GM19351 (cell line): Measurements from ENCODE around the gene PBOV1.
"Not testable (repeated sequence)": the region's sequence is repeated elsewhere in the genome, so short reads cannot be mapped to it uniquely, and the experiment has no call there.

Source experiments
- ATAC-seq: cut with Tn5 transposase; IDR thresholded peaks from one replicate; pipeline ENCODE4 v1.9.1; 2021; ENCODE audit warnings: mild to moderate bottlenecking, moderate library complexity; ENCODE audit not compliant: unreplicated experiment

Gene PBOV1

DNA sequence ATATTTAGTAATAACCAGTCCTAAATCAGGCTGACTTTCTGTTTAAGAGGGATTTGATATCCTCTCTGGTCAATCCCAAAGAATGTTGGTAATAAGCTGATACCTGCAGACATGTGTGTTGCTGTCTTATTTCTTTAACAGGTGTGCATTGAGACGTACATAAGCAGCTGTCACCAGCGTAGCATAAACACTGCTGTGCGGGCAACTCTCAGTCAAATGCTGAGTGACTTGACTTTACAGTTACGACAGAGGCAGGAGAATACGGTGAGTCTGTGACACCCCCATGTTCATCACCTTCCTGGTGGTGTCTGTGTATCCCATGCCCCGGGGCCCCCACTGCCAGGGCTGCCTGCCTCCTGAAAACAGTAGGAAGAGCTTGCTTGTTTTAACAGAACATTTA, 20.1 kb upstream of the PBOV1 start:
- no peak for ATAC-seq

GRCh38 chr6:138237463-138237862, 19.2 kb upstream of the PBOV1 start:
- ATAC-seq = no peak

DNA sequence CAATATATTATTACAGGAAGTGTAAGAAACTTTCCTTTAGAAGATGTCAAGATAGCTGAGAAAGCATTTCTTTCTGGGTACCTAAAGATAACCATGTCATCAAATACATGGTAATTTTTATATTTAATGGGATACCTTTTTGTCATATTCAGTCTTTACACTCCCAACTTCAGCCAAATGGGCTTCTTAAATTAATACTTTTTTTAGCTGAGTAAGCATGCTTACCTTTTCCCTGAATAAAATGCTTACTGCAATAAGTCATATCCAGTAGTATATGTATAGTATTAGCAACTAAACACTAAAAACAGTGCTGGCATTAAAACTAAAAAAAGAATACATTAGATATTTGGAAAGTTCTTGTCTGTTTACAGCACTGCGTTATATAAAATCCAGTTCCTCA, 17.4 kb upstream of the PBOV1 start:
- ATAC-seq = no peak

GRCh38 chr6:138235205-138235604, 16.9 kb upstream of the PBOV1 start:
- no peak for ATAC-seq

- ATAC-seq = no peak
These were observed 16.1 kb upstream of the PBOV1 start for GRCh38 chr6:138234363-138234762.

DNA sequence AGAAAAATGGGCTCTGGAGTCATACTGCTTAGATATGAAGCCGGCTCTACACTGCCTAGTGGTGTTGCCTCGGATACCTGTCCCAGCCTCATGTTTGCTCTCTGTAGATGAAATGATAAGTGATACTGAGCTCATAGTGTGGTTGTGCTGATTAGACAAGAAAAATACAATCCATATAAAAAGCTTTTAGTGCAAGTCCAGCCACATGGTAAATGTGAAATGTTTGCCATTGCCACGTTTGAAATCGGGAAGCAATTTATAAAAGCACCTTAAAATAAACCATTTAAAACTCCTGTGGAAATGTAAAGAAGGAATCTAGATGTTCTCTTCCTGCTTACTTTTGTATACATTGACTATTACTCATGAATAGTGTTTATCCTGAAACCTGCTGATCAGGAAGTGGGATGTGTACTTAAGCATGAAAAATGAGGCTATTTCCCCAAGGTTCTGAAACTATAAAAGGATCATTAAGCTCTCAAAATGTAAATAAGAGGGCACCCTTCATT, 13.1 kb upstream of the PBOV1 start:
- no peak for ATAC-seq

GRCh38 chr6:138230759-138231380, 12.6 kb upstream of the PBOV1 start:
- no peak for ATAC-seq

DNA sequence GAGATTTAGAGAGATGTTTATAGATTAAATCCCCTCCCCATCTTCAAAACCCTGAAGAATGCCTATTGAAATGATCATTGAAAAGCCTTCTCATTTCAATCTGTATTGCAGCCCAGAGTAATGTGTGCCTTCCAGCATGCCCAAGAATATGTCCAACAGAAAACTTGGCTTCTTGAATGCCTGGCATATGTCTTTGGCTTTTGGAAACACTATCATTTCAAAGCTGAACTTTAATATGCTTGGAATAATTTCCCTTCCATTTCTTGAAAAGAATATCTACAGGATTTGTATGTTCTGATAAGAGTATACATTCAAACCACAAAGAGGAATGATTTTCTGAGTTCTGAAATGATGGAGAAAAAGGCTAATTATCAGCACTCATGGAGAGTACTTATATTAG, 11.9 kb upstream of the PBOV1 start:
- no peak for ATAC-seq

GRCh38 chr6:138229663-138230179, 11.4 kb upstream of the PBOV1 start:
- no peak for ATAC-seq

- ATAC-seq = no peak
These were observed 10.8 kb upstream of the PBOV1 start for GRCh38 chr6:138229072-138229471.

- no peak for ATAC-seq
These were observed 9.1 kb upstream of the PBOV1 start for GRCh38 chr6:138227316-138227781.

- ATAC-seq = no peak
These were observed 8.5 kb upstream of the PBOV1 start for GRCh38 chr6:138226700-138227315.

GRCh38 chr6:138225953-138226352, 7.7 kb upstream of the PBOV1 start:
- no peak for ATAC-seq

DNA sequence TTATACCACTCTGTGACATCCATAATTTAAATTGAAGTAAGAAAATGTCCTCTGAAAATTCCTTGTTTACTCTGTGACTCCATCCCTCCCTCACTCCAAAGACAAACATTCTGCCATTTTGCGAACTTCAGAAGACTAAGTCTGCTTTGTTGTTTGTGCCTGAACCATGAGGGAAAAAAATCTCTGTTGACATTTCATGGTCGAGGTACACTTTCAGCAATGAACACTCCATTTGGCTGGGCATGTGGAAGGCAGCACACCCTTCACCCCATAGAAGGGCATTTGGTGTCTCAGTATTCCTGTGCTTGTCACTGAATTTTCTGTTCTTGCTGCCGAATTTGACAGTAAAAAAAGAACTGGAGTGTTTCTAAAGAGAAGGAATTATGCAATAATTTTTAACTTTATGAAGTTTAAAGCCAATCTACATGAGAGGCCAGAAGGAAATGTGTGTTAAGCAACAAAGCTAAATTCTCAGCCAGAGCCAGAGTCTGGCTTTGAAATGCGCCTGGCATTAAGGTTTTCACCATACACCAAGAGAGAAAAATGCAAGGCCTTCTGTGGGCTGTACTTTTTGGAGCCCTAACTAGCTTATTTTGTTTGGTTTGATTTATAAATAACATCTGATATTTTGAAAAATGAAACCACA, 4.7 kb upstream of the PBOV1 start:
- ATAC-seq = no peak

DNA sequence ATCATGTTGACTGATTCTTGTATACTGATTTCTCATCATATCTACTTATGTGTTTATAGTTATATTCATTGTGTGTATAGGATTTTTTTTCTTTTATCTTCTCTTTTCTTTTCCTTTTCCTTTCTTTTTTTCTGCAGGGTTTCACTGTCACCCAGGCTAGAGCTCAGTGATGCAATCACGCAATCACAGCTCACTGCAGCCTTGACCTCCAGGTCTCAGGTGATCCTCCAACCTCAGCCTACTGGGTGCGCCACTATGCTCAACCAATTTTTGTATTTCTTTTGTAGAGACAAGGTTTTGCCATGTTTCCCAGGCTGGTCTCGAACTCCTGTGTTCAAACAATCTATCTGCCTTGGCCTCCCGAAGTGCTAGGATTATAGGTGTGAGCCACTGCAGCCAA, 1.6 kb upstream of the PBOV1 start:
- no peak for ATAC-seq

- ATAC-seq = no peak
These were observed 1.1 kb upstream of the PBOV1 start for GRCh38 chr6:138219398-138219797.

- ATAC-seq = no peak
These were observed 3.1 kb downstream of the PBOV1 start for GRCh38 chr6:138215093-138215782.

GRCh38 chr6:138212530-138212929, 5.8 kb downstream of the PBOV1 start:
- not testable (repeated sequence) for ATAC-seq

DNA sequence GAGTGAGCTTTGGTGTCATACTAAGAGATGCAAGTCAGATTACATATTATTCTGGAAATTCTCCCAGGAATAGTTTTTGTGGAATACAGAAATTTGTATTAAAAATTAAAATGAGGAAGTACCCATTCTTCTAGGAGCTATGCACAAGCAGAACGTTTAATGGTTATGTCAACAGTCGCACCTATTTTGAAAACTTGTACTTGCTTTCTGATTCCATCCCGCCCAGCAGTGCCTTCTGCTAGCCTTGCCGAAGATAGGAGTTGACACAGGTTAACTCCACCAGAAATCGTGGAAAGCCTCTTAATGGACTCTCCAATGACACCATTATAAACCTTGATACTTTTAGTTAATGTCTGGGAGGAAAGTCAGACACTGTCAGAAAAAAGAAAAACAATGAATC, 6.7 kb downstream of the PBOV1 start:
- no peak for ATAC-seq

DNA sequence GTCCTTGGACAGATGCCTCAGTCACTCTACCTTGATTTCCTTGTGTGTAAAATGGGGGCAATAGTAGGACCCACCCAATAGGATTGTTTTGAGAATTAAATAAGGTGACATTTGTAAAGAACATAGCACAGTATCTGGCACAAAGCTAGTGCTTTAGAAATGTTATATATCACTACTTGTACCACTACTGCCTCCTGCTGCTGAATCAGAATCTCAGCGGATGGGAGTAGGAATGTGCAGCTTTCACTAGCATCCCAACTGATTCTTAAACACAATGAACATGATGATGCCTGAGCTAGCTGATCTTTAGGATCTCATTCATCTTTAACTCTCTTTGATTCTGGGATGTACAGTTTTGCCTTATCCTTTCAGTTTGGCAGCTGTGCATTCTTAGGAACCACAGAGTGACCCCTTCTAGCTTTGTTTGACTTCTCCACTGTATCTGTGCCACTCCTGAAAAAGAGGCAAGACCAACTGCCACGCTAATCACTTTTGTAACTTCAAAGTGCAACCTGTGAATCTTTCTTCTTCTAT, 7.2 kb downstream of the PBOV1 start:
- no peak for ATAC-seq

- no peak for ATAC-seq
These were observed 11.4 kb downstream of the PBOV1 start for GRCh38 chr6:138206862-138207261.
